ENCODE measurements around the gene BBC3.

DNA sequence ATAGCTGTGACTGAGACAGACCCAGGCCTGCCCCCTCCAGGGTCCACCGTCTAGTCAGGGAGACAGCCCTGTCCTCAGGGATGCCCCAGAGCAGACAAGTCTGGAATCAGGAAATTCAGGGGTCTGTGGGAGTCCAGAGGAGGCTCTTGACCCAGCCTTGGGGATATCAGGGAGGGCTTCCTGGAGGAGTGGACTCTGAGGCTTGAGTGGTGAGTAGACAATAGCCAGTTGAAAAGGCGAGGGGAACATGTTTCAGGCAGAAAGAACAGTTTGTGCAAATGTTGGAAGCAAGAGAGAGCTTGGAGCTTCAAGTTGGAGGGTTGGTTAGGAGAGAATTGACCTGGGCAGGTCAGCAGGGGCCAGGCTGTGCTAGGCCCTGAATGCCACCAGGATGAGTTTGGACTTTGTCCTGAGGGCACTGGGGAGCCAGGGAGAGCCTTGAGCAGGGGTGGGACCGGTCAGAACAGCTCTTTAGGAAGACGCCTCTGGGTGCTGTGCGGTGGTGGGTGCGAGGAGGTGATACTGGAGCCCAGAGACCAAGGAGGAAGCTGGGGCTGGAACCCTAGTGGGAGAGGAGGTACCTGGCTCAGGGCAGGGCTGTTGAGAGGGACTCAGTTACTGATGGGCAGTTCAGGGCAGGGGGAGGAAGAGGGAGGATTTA, 28.0 kb upstream of the BBC3 start:
- TF ChIP-seq, protein P1, sequence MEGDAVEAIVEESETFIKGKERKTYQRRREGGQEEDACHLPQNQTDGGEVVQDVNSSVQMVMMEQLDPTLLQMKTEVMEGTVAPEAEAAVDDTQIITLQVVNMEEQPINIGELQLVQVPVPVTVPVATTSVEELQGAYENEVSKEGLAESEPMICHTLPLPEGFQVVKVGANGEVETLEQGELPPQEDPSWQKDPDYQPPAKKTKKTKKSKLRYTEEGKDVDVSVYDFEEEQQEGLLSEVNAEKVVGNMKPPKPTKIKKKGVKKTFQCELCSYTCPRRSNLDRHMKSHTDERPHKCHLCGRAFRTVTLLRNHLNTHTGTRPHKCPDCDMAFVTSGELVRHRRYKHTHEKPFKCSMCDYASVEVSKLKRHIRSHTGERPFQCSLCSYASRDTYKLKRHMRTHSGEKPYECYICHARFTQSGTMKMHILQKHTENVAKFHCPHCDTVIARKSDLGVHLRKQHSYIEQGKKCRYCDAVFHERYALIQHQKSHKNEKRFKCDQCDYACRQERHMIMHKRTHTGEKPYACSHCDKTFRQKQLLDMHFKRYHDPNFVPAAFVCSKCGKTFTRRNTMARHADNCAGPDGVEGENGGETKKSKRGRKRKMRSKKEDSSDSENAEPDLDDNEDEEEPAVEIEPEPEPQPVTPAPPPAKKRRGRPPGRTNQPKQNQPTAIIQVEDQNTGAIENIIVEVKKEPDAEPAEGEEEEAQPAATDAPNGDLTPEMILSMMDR (optimal IDR thresholded peaks at IDR 0.05 in 1 of 3, IDR thresholded peaks at IDR 0.05 in 1 of 3, conservative IDR thresholded peaks at IDR 0.05 in 1 of 3; ENCODE audit: extremely low read depth in 1 of 3, insufficient read depth in 2 of 3, low read length in 3 of 3): no peak
- no peak for TF ChIP-seq EZH2 (IDR thresholded peaks at IDR 0.05; ENCODE audit: low read length)
